GM19239 (cell line): Measurements from ENCODE around the gene AHR.
"Not testable (repeated sequence)": the region's sequence is repeated elsewhere in the genome, so short reads cannot be mapped to it uniquely, and the experiment has no call there.

Experiments used
- DNase-seq: peaks from one replicate; pipeline ENCODE4 v3.0.0; 2011; ENCODE audit warnings: low spot score; ENCODE audit not compliant: insufficient read length
- FAIRE-seq: peaks from 2 replicates; lab custom pipeline; 2011; peaks lifted over from hg19 to GRCh38; lab: Jason Lieb, UNC

Gene AHR

GRCh38 chr7:17329440-17329839 is 31.0 kb downstream of the AHR start:
- FAIRE-seq, result no peak
- DNase-seq, result no peak

GRCh38 chr7:17331891-17332501 is 33.5 kb downstream of the AHR start:
- FAIRE-seq (no peak), DNase-seq (no peak)

- no peak for FAIRE-seq
- no peak for DNase-seq
Measured at GRCh38 chr7:17333221-17333620, 34.8 kb downstream of the AHR start.

GRCh38 chr7:17336168-17336567 is 37.7 kb downstream of the AHR start:
- DNase-seq (no peak), FAIRE-seq (no peak)

GRCh38 chr7:17339139-17339538 is 40.7 kb downstream of the AHR start:
- FAIRE-seq, result no peak
- DNase-seq, result no peak

- no peak for DNase-seq
- FAIRE-seq, result peak; percentile 26
Measured at GRCh38 chr7:17339952-17340351, 41.5 kb downstream of the AHR start.

GRCh38 chr7:17340655-17341054 is 42.2 kb downstream of the AHR start:
- FAIRE-seq (peak; percentile 33), DNase-seq (no peak)

- DNase-seq (no peak), FAIRE-seq (peak; percentile 48)
Measured at GRCh38 chr7:17342756-17343155, 44.3 kb downstream of the AHR start.

GRCh38 chr7:17347401-17347800 is 48.9 kb downstream of the AHR start:
- no peak for DNase-seq
- no peak for FAIRE-seq

GRCh38 chr7:17348932-17349331 is 50.5 kb downstream of the AHR start:
- DNase-seq, FAIRE-seq: not testable (repeated sequence)

GRCh38 chr7:17350321-17350720 is 51.9 kb downstream of the AHR start:
- not testable (repeated sequence) for FAIRE-seq, DNase-seq

- DNase-seq, result not testable (repeated sequence)
Measured at GRCh38 chr7:17353650-17354419, 55.4 kb downstream of the AHR start.

GRCh38 chr7:17354473-17354872 is 56.0 kb downstream of the AHR start:
- no peak for FAIRE-seq

More at GRCh38 chr7:17353650-17354419, 55.4 kb downstream of the AHR start:
- FAIRE-seq, result not testable (repeated sequence)

GRCh38 chr7:17355050-17355449 is 56.6 kb downstream of the AHR start:
- DNase-seq, result no peak
- FAIRE-seq, result no peak

More at GRCh38 chr7:17354473-17354872, 56.0 kb downstream of the AHR start:
- DNase-seq, result no peak

GRCh38 chr7:17357952-17358351 is 59.5 kb downstream of the AHR start:
- FAIRE-seq, result no peak
- no peak for DNase-seq

- no peak for DNase-seq
- FAIRE-seq, result no peak
Measured at GRCh38 chr7:17359610-17360009, 61.2 kb downstream of the AHR start.

GRCh38 chr7:17362439-17363105 is 64.1 kb downstream of the AHR start:
- DNase-seq (no peak), FAIRE-seq (no peak)

GRCh38 chr7:17364671-17365070 is 66.2 kb downstream of the AHR start:
- DNase-seq (no peak), FAIRE-seq (no peak)

- FAIRE-seq (no peak), DNase-seq (no peak)
Measured at GRCh38 chr7:17365775-17366174, 67.3 kb downstream of the AHR start.

GRCh38 chr7:17367502-17367901 is 69.0 kb downstream of the AHR start:
- no peak for FAIRE-seq
- no peak for DNase-seq

- DNase-seq (no peak), FAIRE-seq (no peak)
Measured at GRCh38 chr7:17368856-17369524, 70.5 kb downstream of the AHR start.
